Nephron progenitor cell (in vitro differentiated cells): ENCODE results near the gene TMEM202.
A peak's percentile ranks its signal among the peaks of the same experiment; 100 is the strongest.

ENCODE experiments used
- DNase-seq: peaks from one replicate; pipeline ENCODE4 v3.0.0; 2021
- H3K27ac Mint-ChIP-seq: 2 replicates; pipeline ENCODE4 v1.8.0; 2021; ENCODE audit warnings: mild to moderate bottlenecking, moderate library complexity, mixed read lengths
- H3K27me3 Mint-ChIP-seq: 2 replicates; pipeline ENCODE4 v1.8.0; 2021; ENCODE audit warnings: mild to moderate bottlenecking, low read depth, mixed read lengths; ENCODE audit not compliant: poor library complexity
- H3K36me3 Mint-ChIP-seq: 2 replicates; pipeline ENCODE4 v1.8.0; 2021; ENCODE audit warnings: low read depth, mixed read lengths
- H3K4me1 Mint-ChIP-seq: 2 replicates; pipeline ENCODE4 v1.8.0; 2021; ENCODE audit warnings: mixed read lengths
- H3K4me3 Mint-ChIP-seq: 2 replicates; pipeline ENCODE4 v1.8.0; 2021; ENCODE audit warnings: mild to moderate bottlenecking, moderate library complexity, mixed read lengths
- H3K9me3 Mint-ChIP-seq: 2 replicates; pipeline ENCODE4 v1.8.0; 2021; ENCODE audit warnings: mild to moderate bottlenecking, moderate library complexity, mixed read lengths
- CTCF ChIP-seq: fragments of 200-600 bp; sonication (generic); IDR thresholded peaks from 2 replicates; pipeline ENCODE4 v1.5.0; 2021; ENCODE audit warnings: antibody characterized with exemption

TMEM202 gene

GRCh38 chr15:72365844-72366243, 32.3 kb upstream of the TMEM202 start:
- Mint-ChIP-seq H3K4me3 (no peak overlapping the region), H3K4me1 (no peaks in the 10 kb centered on the region), H3K36me3 (peaks cover 9% of the 10 kb centered on the region), H3K27ac (no peak overlapping the region), H3K9me3 (no peaks in the 10 kb centered on the region), H3K27me3 (no peaks in the 10 kb centered on the region)
- TF ChIP-seq CTCF = no peak
- DNase-seq = no peak

DNA sequence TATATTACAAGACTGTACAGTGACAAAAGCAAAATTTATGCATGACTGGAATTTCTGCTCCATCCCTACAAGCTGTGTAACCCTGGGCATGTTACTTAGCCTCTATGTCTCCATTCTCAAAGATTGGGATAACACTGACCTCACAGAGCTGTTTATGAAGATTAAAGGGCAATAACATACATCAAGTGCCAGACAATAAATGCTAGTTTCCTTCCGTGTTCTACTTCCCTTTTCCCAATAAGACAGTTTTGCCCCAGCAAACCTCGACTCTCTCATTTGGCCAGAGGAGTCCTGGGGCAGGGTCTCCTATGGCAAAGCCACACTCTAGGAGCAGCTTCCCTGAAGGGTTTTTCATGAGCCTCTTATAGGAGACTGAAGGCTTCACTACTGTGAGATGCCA, 29.8 kb upstream of the TMEM202 start:
- H3K27ac Mint-ChIP-seq = peak overlapping the region; percentile 49

DNA sequence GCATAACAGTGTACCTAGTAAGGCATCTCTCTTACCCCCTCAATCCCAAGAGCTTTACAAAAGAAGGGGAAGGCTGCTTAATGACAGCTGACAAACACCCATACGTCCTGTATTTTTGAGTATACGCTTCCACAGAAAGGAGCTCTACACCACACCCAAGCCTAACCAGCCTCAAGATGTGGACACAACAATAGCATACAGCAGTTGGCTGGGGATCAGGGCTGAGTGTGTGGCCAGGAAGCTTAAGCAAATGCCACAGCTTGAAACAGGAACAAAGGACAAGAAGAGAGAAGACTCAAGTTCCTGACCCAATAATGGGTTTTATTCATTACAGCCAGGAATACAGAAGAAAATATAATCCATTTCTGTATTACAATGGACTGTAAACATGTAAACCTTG, 29.2 kb upstream of the TMEM202 start:
- H3K9me3 Mint-ChIP-seq = no peaks in the 10 kb centered on the region
- H3K27me3 Mint-ChIP-seq = no peaks in the 10 kb centered on the region
- peak overlapping the region; percentile 49 for H3K27ac Mint-ChIP-seq
- no peak for DNase-seq
- TF ChIP-seq CTCF = no peak
- H3K4me3 Mint-ChIP-seq = no peak overlapping the region
- peaks cover 9% of the 10 kb centered on the region for H3K36me3 Mint-ChIP-seq
- H3K4me1 Mint-ChIP-seq = peaks cover 2% of the 10 kb centered on the region

More for the DNA sequence above, 29.8 kb upstream of the TMEM202 start:
- H3K27me3 Mint-ChIP-seq = no peaks in the 10 kb centered on the region
- H3K36me3 Mint-ChIP-seq = peaks cover 9% of the 10 kb centered on the region
- DNase-seq = no peak
- no peak overlapping the region for H3K4me3 Mint-ChIP-seq
- no peak for TF ChIP-seq CTCF
- H3K4me1 Mint-ChIP-seq = no peaks in the 10 kb centered on the region
- H3K9me3 Mint-ChIP-seq = no peaks in the 10 kb centered on the region

GRCh38 chr15:72369964-72370363, 28.1 kb upstream of the TMEM202 start:
- Mint-ChIP-seq H3K27ac (no peak overlapping the region), H3K9me3 (no peaks in the 10 kb centered on the region), H3K4me3 (no peak overlapping the region), H3K4me1 (peaks cover 13% of the 10 kb centered on the region), H3K36me3 (peaks cover 9% of the 10 kb centered on the region), H3K27me3 (no peaks in the 10 kb centered on the region)
- no peak for TF ChIP-seq CTCF
- DNase-seq = no peak

DNA sequence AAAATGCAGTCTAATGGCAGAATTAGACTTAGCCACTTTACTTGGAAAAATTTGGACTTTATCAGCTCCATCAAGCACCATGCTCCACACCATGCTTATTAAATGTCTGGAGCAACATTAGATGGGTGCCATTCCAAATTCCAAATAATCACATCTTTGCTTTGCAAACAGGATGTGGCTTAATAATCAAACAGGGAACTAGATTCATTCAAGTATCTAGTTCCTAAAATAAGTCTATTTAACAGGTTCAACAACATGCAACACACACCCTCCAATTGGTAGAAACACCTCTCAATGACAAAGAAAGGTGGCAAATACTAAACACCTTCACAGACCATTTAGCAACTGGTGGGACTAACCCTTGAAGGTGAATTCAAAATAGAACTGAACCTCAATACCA, 25.7 kb upstream of the TMEM202 start:
- H3K9me3 Mint-ChIP-seq = no peaks in the 10 kb centered on the region
- TF ChIP-seq CTCF = no peak
- no peak for DNase-seq
- H3K4me1 Mint-ChIP-seq = peaks cover 30% of the 10 kb centered on the region
- no peak overlapping the region for H3K4me3 Mint-ChIP-seq
- H3K36me3 Mint-ChIP-seq = peaks cover 4% of the 10 kb centered on the region
- no peak overlapping the region for H3K27ac Mint-ChIP-seq
- peaks cover 9% of the 10 kb centered on the region for H3K27me3 Mint-ChIP-seq

- Mint-ChIP-seq H3K36me3 (no peaks in the 10 kb centered on the region), H3K4me3 (peak overlapping the region; percentile 99), H3K27ac (peak overlapping the region; percentile 99), H3K9me3 (no peaks in the 10 kb centered on the region), H3K27me3 (peaks cover 21% of the 10 kb centered on the region), H3K4me1 (peaks cover 30% of the 10 kb centered on the region)
- no peak for TF ChIP-seq CTCF
- no peak for DNase-seq
Measured at GRCh38 chr15:72375501-72375845, 22.6 kb upstream of the TMEM202 start.
